Measurements from ENCODE around the gene CPNE5.

The CPNE5 gene

GRCh38 chr6:36700071-36700812 lies 139.0 kb downstream of the CPNE5 start:
- no peak for DNase-seq (ENCODE audit: low spot score)

- DNase-seq (ENCODE audit: low spot score): no peak
Measured at GRCh38 chr6:36699348-36699747, 139.9 kb downstream of the CPNE5 start.

- no peak for DNase-seq (ENCODE audit: low spot score)
Measured at GRCh38 chr6:36698871-36699271, 140.4 kb downstream of the CPNE5 start.

GRCh38 chr6:36698196-36698595 lies 141.0 kb downstream of the CPNE5 start:
- no peak for DNase-seq (ENCODE audit: low spot score)

GRCh38 chr6:36697481-36697903 lies 141.8 kb downstream of the CPNE5 start, which contains the start of gene RAB44:
TSS of gene RAB44 (plus strand) at chr6:36697826. CDS start at chr6:36704236, 6,410 bp downstream.
- DNase-seq (ENCODE audit: low spot score): no peak

- DNase-seq (ENCODE audit: low spot score): no peak
Measured at GRCh38 chr6:36695414-36695813, 143.8 kb downstream of the CPNE5 start.

- DNase-seq (ENCODE audit: low spot score): no peak
Measured at GRCh38 chr6:36694616-36695015, 144.6 kb downstream of the CPNE5 start.

- DNase-seq (ENCODE audit: low spot score): no peak
Measured at GRCh38 chr6:36692861-36693702, 146.2 kb downstream of the CPNE5 start.

- no peak for DNase-seq (ENCODE audit: low spot score)
Measured at GRCh38 chr6:36692220-36692619, 147.0 kb downstream of the CPNE5 start.

GRCh38 chr6:36691612-36692011 lies 147.6 kb downstream of the CPNE5 start:
- no peak for DNase-seq (ENCODE audit: low spot score)

GRCh38 chr6:36691011-36691410 lies 148.2 kb downstream of the CPNE5 start:
- no peak for DNase-seq (ENCODE audit: low spot score)

All from hematopoietic multipotent progenitor cell treated with erythropoietin and hydrocortisone succinate and interleukin-3 and kit ligand, for 15 days (in vitro differentiated cells).